SU-DHL-6 (cell line): ENCODE data around the gene HOXB7.

ENCODE experiments used
- H2AFZ ChIP-seq: fragments of 200-600 bp; sonication (generic); 2 replicates; pipeline ENCODE4 v1.6.1; 2014; ENCODE audit warnings: low read depth, mild to moderate bottlenecking, moderate library complexity, mixed read lengths, antibody characterized with exemption, low read length; ENCODE audit not compliant: severe bottlenecking
- H3F3A ChIP-seq: fragments of 200-600 bp; shearing (Covaris generic); 2 replicates; pipeline ENCODE4 v1.6.0; 2016; ENCODE audit warnings: antibody characterized with exemption, mild to moderate bottlenecking; ENCODE audit not compliant: insufficient read depth
- H3K27ac ChIP-seq: fragments of 200-600 bp; sonication (generic); 2 replicates; pipeline ENCODE4 v1.5.1; 2016; ENCODE audit warnings: low read depth, mild to moderate bottlenecking, low read length, moderate library complexity, mixed read lengths
- H3K27me3 ChIP-seq: fragments of 200-600 bp; sonication (generic), shearing (Covaris generic); 2 replicates; pipeline ENCODE4 v1.6.0; 2014; ENCODE audit warnings: mild to moderate bottlenecking, low read length
- H3K36me3 ChIP-seq: fragments of 200-600 bp; sonication (generic); 2 replicates; pipeline ENCODE4 v1.6.1; 2014; ENCODE audit warnings: mild to moderate bottlenecking, low read length, mixed read lengths
- H3K4me2 ChIP-seq: fragments of 300-600, 200-600 bp; shearing (Covaris generic), sonication (generic); 2 replicates; pipeline ENCODE4 v1.6.0; 2014; ENCODE audit warnings: low read length, low read depth, mild to moderate bottlenecking; ENCODE audit not compliant: poor library complexity, severe bottlenecking
- H3K4me3 ChIP-seq: fragments of 200-600 bp; sonication (generic); 2 replicates; pipeline ENCODE4 v1.5.1; 2014; ENCODE audit warnings: antibody characterized with exemption, low read length, mild to moderate bottlenecking, mixed read lengths; ENCODE audit not compliant: insufficient read depth, poor library complexity, severe bottlenecking
- H3K79me2 ChIP-seq: fragments of 200-600 bp; sonication (generic); 2 replicates; pipeline ENCODE4 v1.6.1; 2014; ENCODE audit warnings: mild to moderate bottlenecking, low read length, moderate library complexity; ENCODE audit not compliant: insufficient read depth
- H3K9ac ChIP-seq: fragments of 200-600 bp; sonication (generic); 2 replicates; pipeline ENCODE4 v1.7.0; 2014; ENCODE audit warnings: mild to moderate bottlenecking, low read length
- H3K9me2 ChIP-seq: fragments of 200-600 bp; sonication (generic); replicated peaks from 2 replicates; pipeline ENCODE4 v1.6.1; 2014; ENCODE audit warnings: low read length; ENCODE audit not compliant: insufficient read depth
- H3K9me3 ChIP-seq: fragments of 200-600 bp; sonication (generic); 2 replicates; pipeline ENCODE4 v1.6.1; 2014; ENCODE audit warnings: low read length, mixed read lengths; ENCODE audit not compliant: insufficient read depth
- H4K20me1 ChIP-seq: fragments of 200-600 bp; sonication (generic); 2 replicates; pipeline ENCODE4 v1.6.1; 2014; ENCODE audit warnings: low read depth, mild to moderate bottlenecking, antibody characterized with exemption, low read length, moderate library complexity, mixed read lengths
- EZH2phosphoT487 ChIP-seq: fragments of 200-600 bp; sonication (generic), shearing (Covaris generic); conservative IDR thresholded peaks from 2 replicates; pipeline ENCODE4 v1.6.1; 2018; ENCODE audit warnings: mild to moderate bottlenecking, antibody characterized with exemption, low read length, moderate library complexity, mixed read lengths
- TF ChIP-seq, protein P1 (sequence below): fragments of 200-600 bp; sonication (generic); IDR thresholded peaks from one replicate; pipeline ENCODE4 v1.5.1; 2017; ENCODE audit warnings: antibody characterized with exemption, mild to moderate bottlenecking, low read length, moderate library complexity; ENCODE audit not compliant: insufficient read depth, poor library complexity, severe bottlenecking

The HOXB7 gene

DNA sequence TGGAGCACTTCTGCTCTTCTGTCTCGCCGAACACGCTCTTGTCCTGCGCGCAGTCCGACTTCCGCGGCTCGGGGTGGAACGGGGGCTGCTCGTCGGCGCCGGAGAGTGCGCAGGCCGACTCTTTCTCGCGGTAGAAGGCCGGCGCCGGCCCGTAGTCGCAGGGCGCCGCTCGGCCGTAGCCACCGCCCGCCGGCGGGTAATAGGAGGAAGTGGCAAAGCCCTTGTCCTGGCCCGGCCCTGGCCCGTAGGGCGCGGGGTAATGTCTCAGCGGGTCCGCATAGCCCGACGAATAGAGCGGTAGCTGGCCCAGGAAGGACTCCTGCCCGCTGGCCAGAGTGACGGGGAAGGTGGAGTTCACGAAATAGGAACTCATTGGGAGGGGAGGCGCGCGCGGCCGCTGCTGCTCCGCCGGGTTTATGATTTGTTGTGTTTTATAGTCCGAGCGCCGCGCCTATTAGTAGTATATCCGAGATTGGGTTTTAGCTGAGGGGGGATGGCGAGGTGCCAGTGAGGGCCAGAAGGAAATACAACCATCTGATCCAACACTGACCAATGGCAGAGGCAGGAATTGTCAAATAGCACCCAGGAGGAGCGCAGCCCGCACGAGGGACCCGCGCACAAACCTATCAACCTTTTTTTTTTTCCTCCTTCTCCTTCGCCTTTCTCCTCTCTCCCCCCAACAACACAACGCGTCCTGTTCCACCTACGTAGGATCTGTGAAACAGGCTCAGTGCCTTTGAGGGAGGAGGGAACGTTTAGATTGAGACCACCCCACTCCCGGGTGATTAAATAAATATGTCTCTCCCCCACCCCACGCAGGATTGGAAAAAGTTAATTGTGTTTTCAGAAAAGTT lies 12.8 kb downstream of the HOXB7 start:
- Histone ChIP-seq H3K4me3 (no peak overlapping the region), H3F3A (no peaks in the 10 kb centered on the region), H3K27me3 (no peaks in the 10 kb centered on the region), H3K79me2 (no peaks in the 10 kb centered on the region), H3K4me2 (no peak overlapping the region), H4K20me1 (no peaks in the 10 kb centered on the region), H2AFZ (no peak overlapping the region), H3K9me2 (no peaks in the 10 kb centered on the region), H3K9ac (no peak overlapping the region), H3K27ac (no peak overlapping the region), H3K36me3 (no peaks in the 10 kb centered on the region), H3K9me3 (no peaks in the 10 kb centered on the region)
- TF ChIP-seq, protein P1, sequence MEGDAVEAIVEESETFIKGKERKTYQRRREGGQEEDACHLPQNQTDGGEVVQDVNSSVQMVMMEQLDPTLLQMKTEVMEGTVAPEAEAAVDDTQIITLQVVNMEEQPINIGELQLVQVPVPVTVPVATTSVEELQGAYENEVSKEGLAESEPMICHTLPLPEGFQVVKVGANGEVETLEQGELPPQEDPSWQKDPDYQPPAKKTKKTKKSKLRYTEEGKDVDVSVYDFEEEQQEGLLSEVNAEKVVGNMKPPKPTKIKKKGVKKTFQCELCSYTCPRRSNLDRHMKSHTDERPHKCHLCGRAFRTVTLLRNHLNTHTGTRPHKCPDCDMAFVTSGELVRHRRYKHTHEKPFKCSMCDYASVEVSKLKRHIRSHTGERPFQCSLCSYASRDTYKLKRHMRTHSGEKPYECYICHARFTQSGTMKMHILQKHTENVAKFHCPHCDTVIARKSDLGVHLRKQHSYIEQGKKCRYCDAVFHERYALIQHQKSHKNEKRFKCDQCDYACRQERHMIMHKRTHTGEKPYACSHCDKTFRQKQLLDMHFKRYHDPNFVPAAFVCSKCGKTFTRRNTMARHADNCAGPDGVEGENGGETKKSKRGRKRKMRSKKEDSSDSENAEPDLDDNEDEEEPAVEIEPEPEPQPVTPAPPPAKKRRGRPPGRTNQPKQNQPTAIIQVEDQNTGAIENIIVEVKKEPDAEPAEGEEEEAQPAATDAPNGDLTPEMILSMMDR, result no peak
- no peak for TF ChIP-seq EZH2phosphoT487

GRCh38 chr17:48597528-48597777 lies 13.4 kb downstream of the HOXB7 start:
- no peak overlapping the region for H3K4me3 ChIP-seq
- H3K9me3 ChIP-seq, result no peaks in the 10 kb centered on the region
- H3K4me2 ChIP-seq, result no peak overlapping the region
- no peak for TF ChIP-seq EZH2phosphoT487
- TF ChIP-seq, protein P1, result no peak
- no peaks in the 10 kb centered on the region for H3K9me2 ChIP-seq
- H4K20me1 ChIP-seq, result no peaks in the 10 kb centered on the region
- H3K27ac ChIP-seq, result no peak overlapping the region
- H3K79me2 ChIP-seq, result no peaks in the 10 kb centered on the region
- H3K27me3 ChIP-seq, result no peaks in the 10 kb centered on the region
- no peaks in the 10 kb centered on the region for H3F3A ChIP-seq
- no peaks in the 10 kb centered on the region for H3K36me3 ChIP-seq
- no peak overlapping the region for H3K9ac ChIP-seq
- H2AFZ ChIP-seq, result no peak overlapping the region

DNA sequence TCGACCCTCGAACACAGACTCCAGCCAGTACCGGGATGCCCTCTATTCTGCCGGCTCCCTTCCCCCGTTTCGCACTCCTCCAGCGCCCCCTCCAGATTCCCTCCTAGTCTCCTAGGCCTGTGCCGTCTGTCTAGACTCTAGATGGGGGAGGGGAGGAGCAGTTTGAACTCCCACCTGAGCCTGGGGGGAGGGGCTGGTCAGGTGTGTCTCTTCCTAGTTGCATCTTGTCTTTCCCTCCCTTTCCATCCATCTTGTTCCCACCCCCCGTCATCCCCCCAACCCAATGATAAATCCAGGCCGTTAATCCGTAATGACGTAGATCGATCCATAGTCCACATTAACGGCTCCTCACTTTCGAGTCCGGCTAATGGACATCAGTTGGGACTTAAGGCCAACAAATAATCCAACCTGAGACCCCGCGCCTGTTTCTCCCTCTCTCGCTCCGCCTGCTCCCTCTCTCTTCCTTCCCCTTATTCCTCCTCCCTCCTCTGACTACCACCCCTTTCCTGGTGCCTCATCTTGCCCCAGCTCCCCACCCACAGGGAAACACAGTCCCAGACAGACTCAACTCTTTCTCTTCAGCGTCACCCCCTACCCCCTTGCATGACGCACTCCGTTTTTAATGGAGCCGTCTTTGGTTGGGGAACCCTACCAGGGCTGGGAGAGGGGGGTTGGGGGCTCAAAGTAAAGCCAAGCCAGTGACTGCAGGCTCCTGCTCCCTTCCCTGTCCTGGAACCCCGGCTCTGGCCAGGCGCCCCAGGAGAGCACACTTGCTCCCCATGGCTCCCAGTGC lies 13.9 kb downstream of the HOXB7 start:
- TF ChIP-seq, protein P1, result no peak
- TF ChIP-seq EZH2phosphoT487, result no peak
- Histone ChIP-seq H3K9me3 (no peaks in the 10 kb centered on the region), H4K20me1 (no peaks in the 10 kb centered on the region), H3K27me3 (no peaks in the 10 kb centered on the region), H3K27ac (no peak overlapping the region), H3K79me2 (no peaks in the 10 kb centered on the region), H3K4me2 (no peak overlapping the region), H2AFZ (no peak overlapping the region), H3K4me3 (no peak overlapping the region), H3K36me3 (no peaks in the 10 kb centered on the region), H3F3A (no peaks in the 10 kb centered on the region), H3K9me2 (no peaks in the 10 kb centered on the region), H3K9ac (no peak overlapping the region)
